PFSK-1 (cell line): ENCODE data around the gene BFSP2.

Source experiments
- POLR2AphosphoS5 ChIP-seq: IDR thresholded peaks from 2 replicates; pipeline ENCODE4 v1.6.1; 2012; ENCODE audit warnings: low read depth, mild to moderate bottlenecking, control low read depth, low read length, moderate library complexity
- SIN3A ChIP-seq: IDR thresholded peaks from 2 replicates; pipeline ENCODE4 v1.6.1; 2012; ENCODE audit warnings: mild to moderate bottlenecking, low read length, moderate library complexity, borderline replicate concordance; ENCODE audit not compliant: insufficient read depth
- TAF1 ChIP-seq: IDR thresholded peaks from 2 replicates; pipeline ENCODE4 v1.6.1; 2012; ENCODE audit warnings: low read length, control low read depth, borderline replicate concordance; ENCODE audit not compliant: insufficient read depth
- TF ChIP-seq, protein P1 (sequence below), 2 experiments: IDR thresholded peaks; 2 replicates each; pipeline versions ENCODE4 v1.6.1 to v1.8.0; 2011 to 2012; ENCODE audit warnings: low read depth in 2 of 2, low read length in 2 of 2, control low read depth in 1 of 2, inconsistent platforms in 1 of 2, mild to moderate bottlenecking in 1 of 2, moderate library complexity in 1 of 2; ENCODE audit not compliant: insufficient read depth in 1 of 2

DNA sequence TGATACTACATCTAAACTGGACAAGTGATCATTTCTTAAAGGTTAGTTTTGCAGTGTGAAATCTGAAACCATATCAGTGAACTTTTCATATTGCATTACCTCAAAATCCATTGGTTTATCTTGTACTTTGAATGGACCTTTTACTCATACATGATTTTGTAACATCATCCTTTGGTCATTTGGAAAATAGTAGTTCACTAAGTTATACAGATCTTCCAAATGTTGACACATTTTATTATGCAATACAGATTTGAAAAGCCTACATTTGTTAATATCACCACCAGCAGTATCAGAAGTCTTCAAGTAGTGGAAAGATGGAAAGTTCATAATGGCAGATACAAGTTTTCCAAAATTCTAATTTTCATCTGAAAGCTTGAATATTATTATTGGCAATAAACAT is 109.6 kb downstream of the BFSP2 start:
- TF ChIP-seq POLR2AphosphoS5 (no peak), TAF1 (no peak), SIN3A (no peak)
- TF ChIP-seq, protein P1, sequence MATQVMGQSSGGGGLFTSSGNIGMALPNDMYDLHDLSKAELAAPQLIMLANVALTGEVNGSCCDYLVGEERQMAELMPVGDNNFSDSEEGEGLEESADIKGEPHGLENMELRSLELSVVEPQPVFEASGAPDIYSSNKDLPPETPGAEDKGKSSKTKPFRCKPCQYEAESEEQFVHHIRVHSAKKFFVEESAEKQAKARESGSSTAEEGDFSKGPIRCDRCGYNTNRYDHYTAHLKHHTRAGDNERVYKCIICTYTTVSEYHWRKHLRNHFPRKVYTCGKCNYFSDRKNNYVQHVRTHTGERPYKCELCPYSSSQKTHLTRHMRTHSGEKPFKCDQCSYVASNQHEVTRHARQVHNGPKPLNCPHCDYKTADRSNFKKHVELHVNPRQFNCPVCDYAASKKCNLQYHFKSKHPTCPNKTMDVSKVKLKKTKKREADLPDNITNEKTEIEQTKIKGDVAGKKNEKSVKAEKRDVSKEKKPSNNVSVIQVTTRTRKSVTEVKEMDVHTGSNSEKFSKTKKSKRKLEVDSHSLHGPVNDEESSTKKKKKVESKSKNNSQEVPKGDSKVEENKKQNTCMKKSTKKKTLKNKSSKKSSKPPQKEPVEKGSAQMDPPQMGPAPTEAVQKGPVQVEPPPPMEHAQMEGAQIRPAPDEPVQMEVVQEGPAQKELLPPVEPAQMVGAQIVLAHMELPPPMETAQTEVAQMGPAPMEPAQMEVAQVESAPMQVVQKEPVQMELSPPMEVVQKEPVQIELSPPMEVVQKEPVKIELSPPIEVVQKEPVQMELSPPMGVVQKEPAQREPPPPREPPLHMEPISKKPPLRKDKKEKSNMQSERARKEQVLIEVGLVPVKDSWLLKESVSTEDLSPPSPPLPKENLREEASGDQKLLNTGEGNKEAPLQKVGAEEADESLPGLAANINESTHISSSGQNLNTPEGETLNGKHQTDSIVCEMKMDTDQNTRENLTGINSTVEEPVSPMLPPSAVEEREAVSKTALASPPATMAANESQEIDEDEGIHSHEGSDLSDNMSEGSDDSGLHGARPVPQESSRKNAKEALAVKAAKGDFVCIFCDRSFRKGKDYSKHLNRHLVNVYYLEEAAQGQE (IDR thresholded peaks at IDR 0.05; ENCODE audit: insufficient read depth in 1 of 2, low read depth in 2 of 2, low read length in 2 of 2), result no peak
